ENCODE results near the gene LRRK1.

LRRK1 gene

GRCh38 chr15:100942656-100943425, 23.7 kb downstream of the LRRK1 start:
- no peaks in the 10 kb centered on the region for H3K36me3 ChIP-seq (ENCODE audit: control insufficient read depth, insufficient read depth, low read length)
- no peak overlapping the region for H3K9ac ChIP-seq (ENCODE audit: low read length)
- no peaks in the 10 kb centered on the region for H3K27me3 ChIP-seq (ENCODE audit: insufficient read depth, low read length, poor library complexity)
- H4K8ac ChIP-seq (ENCODE audit: low read depth, low read length) = no peak overlapping the region
- no peak overlapping the region for H4K5ac ChIP-seq (ENCODE audit: low read length)
- H3K4ac ChIP-seq (ENCODE audit: low read depth, low read length) = no peak overlapping the region
- H3K4me1 ChIP-seq (ENCODE audit: control insufficient read depth, low read depth, low read length) = no peaks in the 10 kb centered on the region
- no peak overlapping the region for H3K27ac ChIP-seq (ENCODE audit: low read depth, low read length)
- no peak overlapping the region for H3K4me3 ChIP-seq (ENCODE audit: low read length)
- H3K18ac ChIP-seq (ENCODE audit: low read length) = no peak overlapping the region
- H2BK5ac ChIP-seq (ENCODE audit: low read length) = no peak overlapping the region
- H3K4me2 ChIP-seq (ENCODE audit: low read length) = no peak overlapping the region
- H2AK5ac ChIP-seq (ENCODE audit: low read length) = no peak overlapping the region
- no peak for DNase-seq
- no peak overlapping the region for H2BK120ac ChIP-seq (ENCODE audit: low read depth, low read length)
- H3K56ac ChIP-seq (ENCODE audit: low read length) = no peak overlapping the region
- no peaks in the 10 kb centered on the region for H3K79me1 ChIP-seq (ENCODE audit: low read length)
- H3K79me2 ChIP-seq (ENCODE audit: control insufficient read depth, insufficient read depth, low read length) = no peaks in the 10 kb centered on the region
- no peak overlapping the region for H2BK15ac ChIP-seq (replicated peaks; ENCODE audit: low read depth)
- WGBS (ENCODE audit: extremely low coverage, insufficient coverage, low lambda C conversion rate) = no CpG with 5 or more reads among the region's 10 CpGs
- no peak overlapping the region for H3K23ac ChIP-seq (ENCODE audit: low read length)

- Histone ChIP-seq H4K8ac (ENCODE audit: low read depth, low read length) (no peak overlapping the region), H3K18ac (ENCODE audit: low read length) (no peak overlapping the region), H3K4me1 (ENCODE audit: control insufficient read depth, low read depth, low read length) (no peaks in the 10 kb centered on the region), H3K27me3 (ENCODE audit: insufficient read depth, low read length, poor library complexity) (no peaks in the 10 kb centered on the region), H3K79me1 (ENCODE audit: low read length) (no peaks in the 10 kb centered on the region), H3K56ac (ENCODE audit: low read length) (no peak overlapping the region), H2AK5ac (ENCODE audit: low read length) (no peak overlapping the region), H4K5ac (ENCODE audit: low read length) (no peak overlapping the region), H3K27ac (ENCODE audit: low read depth, low read length) (no peak overlapping the region), H2BK5ac (ENCODE audit: low read length) (no peak overlapping the region), H3K79me2 (ENCODE audit: control insufficient read depth, insufficient read depth, low read length) (no peaks in the 10 kb centered on the region), H2BK120ac (ENCODE audit: low read depth, low read length) (no peak overlapping the region), H2BK15ac (replicated peaks; ENCODE audit: low read depth) (no peak overlapping the region), H3K9ac (ENCODE audit: low read length) (no peak overlapping the region), H3K23ac (ENCODE audit: low read length) (no peak overlapping the region), H3K36me3 (ENCODE audit: control insufficient read depth, insufficient read depth, low read length) (no peaks in the 10 kb centered on the region), H3K4me3 (ENCODE audit: low read length) (no peak overlapping the region), H3K4ac (ENCODE audit: low read depth, low read length) (no peak overlapping the region), H3K4me2 (ENCODE audit: low read length) (no peak overlapping the region)
- no peak for DNase-seq
- WGBS (ENCODE audit: extremely low coverage, insufficient coverage, low lambda C conversion rate) = no CpG with 5 or more reads among the region's 7 CpGs
These were observed 25.2 kb downstream of the LRRK1 start for GRCh38 chr15:100944244-100944895.

GRCh38 chr15:100944986-100945385, 25.8 kb downstream of the LRRK1 start:
- Histone ChIP-seq H3K56ac (ENCODE audit: low read length) (no peak overlapping the region), H3K27me3 (ENCODE audit: insufficient read depth, low read length, poor library complexity) (no peaks in the 10 kb centered on the region), H3K9ac (ENCODE audit: low read length) (no peak overlapping the region), H3K4me1 (ENCODE audit: control insufficient read depth, low read depth, low read length) (no peaks in the 10 kb centered on the region), H2BK15ac (replicated peaks; ENCODE audit: low read depth) (no peak overlapping the region), H3K27ac (ENCODE audit: low read depth, low read length) (no peak overlapping the region), H2AK5ac (ENCODE audit: low read length) (no peak overlapping the region), H3K4ac (ENCODE audit: low read depth, low read length) (no peak overlapping the region), H4K5ac (ENCODE audit: low read length) (no peak overlapping the region), H2BK5ac (ENCODE audit: low read length) (no peak overlapping the region), H3K4me2 (ENCODE audit: low read length) (no peak overlapping the region), H3K36me3 (ENCODE audit: control insufficient read depth, insufficient read depth, low read length) (no peaks in the 10 kb centered on the region), H3K18ac (ENCODE audit: low read length) (no peak overlapping the region), H3K79me1 (ENCODE audit: low read length) (no peaks in the 10 kb centered on the region), H3K79me2 (ENCODE audit: control insufficient read depth, insufficient read depth, low read length) (no peaks in the 10 kb centered on the region), H3K4me3 (ENCODE audit: low read length) (no peak overlapping the region), H2BK120ac (ENCODE audit: low read depth, low read length) (no peak overlapping the region), H3K23ac (ENCODE audit: low read length) (no peak overlapping the region), H4K8ac (ENCODE audit: low read depth, low read length) (no peak overlapping the region)
- WGBS (ENCODE audit: extremely low coverage, insufficient coverage, low lambda C conversion rate) = no CpG with 5 or more reads among the region's 6 CpGs
- DNase-seq = no peak

- no peak overlapping the region for H2BK120ac ChIP-seq (ENCODE audit: low read depth, low read length)
- H3K4me1 ChIP-seq (ENCODE audit: control insufficient read depth, low read depth, low read length) = no peaks in the 10 kb centered on the region
- H2BK15ac ChIP-seq (replicated peaks; ENCODE audit: low read depth) = no peak overlapping the region
- H3K27me3 ChIP-seq (ENCODE audit: insufficient read depth, low read length, poor library complexity) = no peaks in the 10 kb centered on the region
- no peak overlapping the region for H4K5ac ChIP-seq (ENCODE audit: low read length)
- H3K27ac ChIP-seq (ENCODE audit: low read depth, low read length) = no peak overlapping the region
- no peak for DNase-seq
- H3K4me2 ChIP-seq (ENCODE audit: low read length) = no peak overlapping the region
- no peak overlapping the region for H4K8ac ChIP-seq (ENCODE audit: low read depth, low read length)
- H2BK5ac ChIP-seq (ENCODE audit: low read length) = no peak overlapping the region
- H3K79me2 ChIP-seq (ENCODE audit: control insufficient read depth, insufficient read depth, low read length) = no peaks in the 10 kb centered on the region
- no peak overlapping the region for H3K4ac ChIP-seq (ENCODE audit: low read depth, low read length)
- no peak overlapping the region for H3K23ac ChIP-seq (ENCODE audit: low read length)
- no peak overlapping the region for H2AK5ac ChIP-seq (ENCODE audit: low read length)
- no CpG with 5 or more reads among the region's 10 CpGs for WGBS (ENCODE audit: extremely low coverage, insufficient coverage, low lambda C conversion rate)
- H3K4me3 ChIP-seq (ENCODE audit: low read length) = no peak overlapping the region
- no peak overlapping the region for H3K9ac ChIP-seq (ENCODE audit: low read length)
- no peak overlapping the region for H3K56ac ChIP-seq (ENCODE audit: low read length)
- no peaks in the 10 kb centered on the region for H3K79me1 ChIP-seq (ENCODE audit: low read length)
- no peaks in the 10 kb centered on the region for H3K36me3 ChIP-seq (ENCODE audit: control insufficient read depth, insufficient read depth, low read length)
- H3K18ac ChIP-seq (ENCODE audit: low read length) = no peak overlapping the region
These were observed 28.7 kb downstream of the LRRK1 start for GRCh38 chr15:100947760-100948429.

DNA sequence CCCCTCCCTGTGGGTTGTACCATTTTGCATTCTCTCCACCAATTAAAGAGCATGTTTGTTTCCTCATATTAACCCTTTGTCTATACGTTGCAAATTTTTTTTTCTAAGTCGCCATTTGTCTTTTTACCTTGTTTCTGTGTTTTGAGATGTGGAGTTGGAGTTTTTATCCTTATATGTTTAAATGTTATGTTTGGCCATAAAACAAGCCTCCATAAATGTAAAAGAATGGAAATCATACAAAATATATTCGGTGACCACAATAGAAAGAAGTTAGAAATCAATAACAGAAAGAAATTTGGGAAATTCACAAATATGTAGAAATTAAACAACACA, 29.2 kb downstream of the LRRK1 start:
- no peaks in the 10 kb centered on the region for H3K36me3 ChIP-seq (ENCODE audit: control insufficient read depth, insufficient read depth, low read length)
- H3K23ac ChIP-seq (ENCODE audit: low read length) = no peak overlapping the region
- no peak overlapping the region for H3K27ac ChIP-seq (ENCODE audit: low read depth, low read length)
- no peak overlapping the region for H4K8ac ChIP-seq (ENCODE audit: low read depth, low read length)
- no peak overlapping the region for H3K9ac ChIP-seq (ENCODE audit: low read length)
- no peak overlapping the region for H2BK120ac ChIP-seq (ENCODE audit: low read depth, low read length)
- H3K56ac ChIP-seq (ENCODE audit: low read length) = no peak overlapping the region
- H3K4me1 ChIP-seq (ENCODE audit: control insufficient read depth, low read depth, low read length) = no peaks in the 10 kb centered on the region
- no peak overlapping the region for H3K4me2 ChIP-seq (ENCODE audit: low read length)
- no peak overlapping the region for H3K4me3 ChIP-seq (ENCODE audit: low read length)
- no CpG with 5 or more reads among the region's 3 CpGs for WGBS (ENCODE audit: extremely low coverage, insufficient coverage, low lambda C conversion rate)
- no peaks in the 10 kb centered on the region for H3K79me2 ChIP-seq (ENCODE audit: control insufficient read depth, insufficient read depth, low read length)
- H3K4ac ChIP-seq (ENCODE audit: low read depth, low read length) = no peak overlapping the region
- no peaks in the 10 kb centered on the region for H3K27me3 ChIP-seq (ENCODE audit: insufficient read depth, low read length, poor library complexity)
- no peaks in the 10 kb centered on the region for H3K79me1 ChIP-seq (ENCODE audit: low read length)
- no peak overlapping the region for H2AK5ac ChIP-seq (ENCODE audit: low read length)
- no peak overlapping the region for H4K5ac ChIP-seq (ENCODE audit: low read length)
- no peak overlapping the region for H2BK5ac ChIP-seq (ENCODE audit: low read length)
- no peak overlapping the region for H2BK15ac ChIP-seq (replicated peaks; ENCODE audit: low read depth)
- DNase-seq = no peak
- H3K18ac ChIP-seq (ENCODE audit: low read length) = no peak overlapping the region

Data from mesendoderm (in vitro differentiated cells).